NCI-H345 treated with DMSO at 0.1 percent for 48 hours (cell line): ENCODE data around the gene PLAAT4.
"Not testable (repeated sequence)": the region's sequence is repeated elsewhere in the genome, so short reads cannot be mapped to it uniquely, and the experiment has no call there.

Source experiments
- DNase-seq: peaks from one replicate; lab custom pipeline; 2025; ENCODE audit not compliant: unreplicated experiment; lab: John Stamatoyannopoulos, UW

The PLAAT4 gene

GRCh38 chr11:63510360-63511047 lies 26.1 kb upstream of the PLAAT4 start:
- DNase-seq: no peak

- DNase-seq: no peak
Measured at GRCh38 chr11:63511048-63511748, 25.4 kb upstream of the PLAAT4 start.

- DNase-seq: no peak
Measured at GRCh38 chr11:63512816-63513215, 23.8 kb upstream of the PLAAT4 start.

GRCh38 chr11:63516109-63516508 lies 20.5 kb upstream of the PLAAT4 start:
- no peak for DNase-seq

GRCh38 chr11:63517156-63517555 lies 19.5 kb upstream of the PLAAT4 start:
- no peak for DNase-seq

- DNase-seq: no peak
Measured at GRCh38 chr11:63518548-63518947, 18.1 kb upstream of the PLAAT4 start.

- DNase-seq: no peak
Measured at GRCh38 chr11:63520606-63521170, 15.9 kb upstream of the PLAAT4 start.

- DNase-seq: no peak
Measured at GRCh38 chr11:63521896-63522295, 14.7 kb upstream of the PLAAT4 start.

GRCh38 chr11:63523151-63523550 lies 13.5 kb upstream of the PLAAT4 start:
- no peak for DNase-seq

GRCh38 chr11:63527667-63528066 lies 8.9 kb upstream of the PLAAT4 start:
- DNase-seq: no peak

- DNase-seq: not testable (repeated sequence)
Measured at GRCh38 chr11:63528156-63528555, 8.5 kb upstream of the PLAAT4 start.

GRCh38 chr11:63528729-63529278 lies 7.8 kb upstream of the PLAAT4 start:
- not testable (repeated sequence) for DNase-seq

- DNase-seq: not testable (repeated sequence)
Measured at GRCh38 chr11:63529373-63529772, 7.2 kb upstream of the PLAAT4 start.

- no peak for DNase-seq
Measured at GRCh38 chr11:63530021-63530420, 6.6 kb upstream of the PLAAT4 start.

- not testable (repeated sequence) for DNase-seq
Measured at GRCh38 chr11:63531074-63531792, 5.4 kb upstream of the PLAAT4 start.

- no peak for DNase-seq
Measured at GRCh38 chr11:63532117-63532516, 4.5 kb upstream of the PLAAT4 start.

- DNase-seq: no peak
Measured at GRCh38 chr11:63532799-63533475, 3.7 kb upstream of the PLAAT4 start.

GRCh38 chr11:63534076-63534475 lies 2.5 kb upstream of the PLAAT4 start:
- DNase-seq: no peak

GRCh38 chr11:63534895-63535461 lies 1.6 kb upstream of the PLAAT4 start:
- DNase-seq: no peak

- DNase-seq: no peak
Measured at GRCh38 chr11:63535734-63536133, 874 bp upstream of the PLAAT4 start.
